WTC11 (cell line): ENCODE results near the gene NUP214. TPM values are rescaled to one million over a fixed set of nuclear protein-coding genes. Genes with fewer than 3 reads are reported as not detected.
"Not testable (repeated sequence)": the region's sequence is repeated elsewhere in the genome, so short reads cannot be mapped to it uniquely, and the experiment has no call there.

Experiments
- ATAC-seq: fragments of 200-7000 bp; cut with Tn5 transposase; 2 replicates; pipeline ENCODE4 v1.10.0; 2021; ENCODE audit warnings: mild to moderate bottlenecking, moderate library complexity
- CTCF ChIA-PET: fragments of 300-600 bp; sonication (Branson Sonifier 250); formaldehyde crosslinking; loops from one replicate; lab custom pipeline; 2021; ENCODE audit warnings: antibody characterized with exemption; lab: Charles Lee
- POLR2A ChIA-PET: fragments of 350-600 bp; sonication (Branson Sonifier 250); formaldehyde crosslinking; loops from one replicate; lab custom pipeline; 2021; ENCODE audit warnings: antibody characterized with exemption; lab: Charles Lee
- DNase-seq: peaks from one replicate; pipeline ENCODE4 v3.0.0; 2021; ENCODE audit warnings: low spot score
- H3K27ac Mint-ChIP-seq: 2 replicates; pipeline ENCODE4 v1.8.0; 2021; ENCODE audit warnings: mixed read lengths
- H3K27me3 Mint-ChIP-seq: 2 replicates; pipeline ENCODE4 v1.8.0; 2021; ENCODE audit warnings: low read depth, mild to moderate bottlenecking, moderate library complexity, mixed read lengths
- H3K36me3 Mint-ChIP-seq: 2 replicates; pipeline ENCODE4 v1.8.0; 2021; ENCODE audit warnings: mixed read lengths
- H3K4me1 Mint-ChIP-seq: 2 replicates; pipeline ENCODE4 v1.8.0; 2022; ENCODE audit warnings: mixed read lengths
- H3K4me3 Mint-ChIP-seq: 2 replicates; pipeline ENCODE4 v1.8.0; 2021; ENCODE audit warnings: mild to moderate bottlenecking, moderate library complexity, mixed read lengths
- H3K9me3 Mint-ChIP-seq: 2 replicates; pipeline ENCODE4 v1.8.0; 2021; ENCODE audit warnings: mixed read lengths
- ATF2 ChIP-seq: sonication (generic); formaldehyde crosslinking; IDR thresholded peaks from 2 replicates; pipeline ENCODE4 v1.8.1; 2022; ENCODE audit warnings: low read depth, missing genetic modification reagents, borderline replicate concordance
- ATF3 ChIP-seq: sonication (generic); formaldehyde crosslinking; conservative IDR thresholded peaks from 2 replicates; pipeline ENCODE4 v1.8.1; 2022; ENCODE audit warnings: mild to moderate bottlenecking, missing genetic modification reagents
- CREB1 ChIP-seq: sonication (generic); formaldehyde crosslinking; IDR thresholded peaks from 2 replicates; pipeline ENCODE4 v1.8.0; 2023; ENCODE audit warnings: mild to moderate bottlenecking, missing genetic modification reagents
- E2F1 ChIP-seq: sonication (generic); formaldehyde crosslinking; IDR thresholded peaks from 2 replicates; pipeline ENCODE4 v1.8.0; 2022; ENCODE audit warnings: mild to moderate bottlenecking, missing genetic modification reagents
- ELF4 ChIP-seq: sonication (generic); formaldehyde crosslinking; IDR thresholded peaks from 2 replicates; pipeline ENCODE4 v1.8.1; 2022; ENCODE audit warnings: low read depth, mild to moderate bottlenecking, moderate library complexity, missing genetic modification reagents
- FOXP1 ChIP-seq: sonication (generic); formaldehyde crosslinking; IDR thresholded peaks from 2 replicates; pipeline ENCODE4 v1.8.0; 2022; ENCODE audit warnings: missing genetic modification reagents, mild to moderate bottlenecking, moderate library complexity, borderline replicate concordance
- JAZF1 ChIP-seq: fragments of 250-450 bp; sonication (Bioruptor Pico); IDR thresholded peaks from 2 replicates; pipeline ENCODE4 v1.9.0; 2021; ENCODE audit warnings: moderate library complexity, mild to moderate bottlenecking, inconsistent platforms
- MAX ChIP-seq: sonication (generic); formaldehyde crosslinking; IDR thresholded peaks from 2 replicates; pipeline ENCODE4 v1.8.0; 2022; ENCODE audit warnings: mild to moderate bottlenecking, missing genetic modification reagents
- PREB ChIP-seq: sonication (generic); formaldehyde crosslinking; IDR thresholded peaks from 2 replicates; pipeline ENCODE4 v1.8.1; 2022; ENCODE audit warnings: mild to moderate bottlenecking, missing genetic modification reagents, moderate library complexity, borderline replicate concordance
- SOX15 ChIP-seq: fragments of 250-450 bp; sonication (Bioruptor Pico); IDR thresholded peaks from 2 replicates; pipeline ENCODE4 v1.9.0; 2021; ENCODE audit warnings: mild to moderate bottlenecking
- TCF7 ChIP-seq: sonication (generic); formaldehyde crosslinking; IDR thresholded peaks from 2 replicates; pipeline ENCODE4 v1.8.0; 2022; ENCODE audit warnings: mild to moderate bottlenecking, low read depth, missing genetic modification reagents, moderate library complexity
- USF2 ChIP-seq: sonication (generic); formaldehyde crosslinking; IDR thresholded peaks from 2 replicates; pipeline ENCODE4 v1.8.1; 2023; ENCODE audit warnings: mild to moderate bottlenecking, missing genetic modification reagents, moderate library complexity
- ZBTB21 ChIP-seq: sonication (generic); formaldehyde crosslinking; IDR thresholded peaks from 2 replicates; pipeline ENCODE4 v1.8.1; 2023; ENCODE audit warnings: mild to moderate bottlenecking, missing genetic modification reagents, borderline replicate concordance
- ZNF121 ChIP-seq: sonication (generic); formaldehyde crosslinking; IDR thresholded peaks from 2 replicates; pipeline ENCODE4 v1.8.0; 2023; ENCODE audit warnings: missing genetic modification reagents
- ZNF317 ChIP-seq: sonication (generic); formaldehyde crosslinking; IDR thresholded peaks from 2 replicates; pipeline ENCODE4 v1.8.1; 2023; ENCODE audit warnings: low read depth, mild to moderate bottlenecking, moderate library complexity, missing genetic modification reagents, borderline replicate concordance
- ZNF671 ChIP-seq: fragments of 250-450 bp; sonication (Bioruptor Pico); IDR thresholded peaks from 2 replicates; pipeline ENCODE4 v1.8.0; 2021; ENCODE audit warnings: mild to moderate bottlenecking
- total RNA-seq: library from RNA; stranded (reverse); gene quantifications from 3 replicates; pipeline ENCODE4 v1.2.3, GENCODE V29; 2021

Gene NUP214
- total RNA-seq, 1 experiment from 2014 or later: 41.8 TPM

GRCh38 chr9:131239161-131239975 lies 114.0 kb downstream of the NUP214 start:
- H3K4me3 Mint-ChIP-seq: no peak overlapping the region
- POLR2A ChIA-PET: no interaction called here
- H3K4me1 Mint-ChIP-seq: peaks cover 21% of the 10 kb centered on the region
- no peaks in the 10 kb centered on the region for H3K27me3 Mint-ChIP-seq
- H3K27ac Mint-ChIP-seq: no peak overlapping the region
- peaks cover 5% of the 10 kb centered on the region for H3K36me3 Mint-ChIP-seq
- H3K9me3 Mint-ChIP-seq: peaks cover 9% of the 10 kb centered on the region
- TF ChIP-seq ZNF121: no peak
- TF ChIP-seq E2F1 (CRISPR knock-in tag): no peak
- no peak for TF ChIP-seq TCF7
- CTCF ChIA-PET: interaction anchor here (1.7 to 2.4 kb wide), 2 partner anchors 51 to 97 kb away, joined by 4 to 20 read pairs; partner anchors contain the start of gene PLPP7
- DNase-seq: no peak
- ATAC-seq: no peak

GRCh38 chr9:131240047-131240921 lies 114.9 kb downstream of the NUP214 start:
- no peak overlapping the region for H3K4me3 Mint-ChIP-seq
- H3K27me3 Mint-ChIP-seq: no peaks in the 10 kb centered on the region
- peaks cover 21% of the 10 kb centered on the region for H3K4me1 Mint-ChIP-seq
- DNase-seq (no peak), ATAC-seq (no peak)
- no peak overlapping the region for H3K27ac Mint-ChIP-seq
- ChIA-PET CTCF (no interaction called here), POLR2A (no interaction called here)
- H3K36me3 Mint-ChIP-seq: peaks cover 5% of the 10 kb centered on the region
- peaks cover 17% of the 10 kb centered on the region for H3K9me3 Mint-ChIP-seq
- no peak for TF ChIP-seq CREB1 (CRISPR knock-in tag)
- TF ChIP-seq ATF2 (CRISPR knock-in tag): no peak
- no peak for TF ChIP-seq ELF4 (CRISPR knock-in tag)
- TF ChIP-seq ZNF317: no peak
- TF ChIP-seq MAX (CRISPR knock-in tag): no peak
- TF ChIP-seq SOX15 (CRISPR knock-in tag): no peak
- TF ChIP-seq ATF3: no peak
- TF ChIP-seq ZNF671 (CRISPR knock-in tag): no peak

- DNase-seq, H3K27me3 Mint-ChIP-seq, CTCF ChIA-PET, ATAC-seq, H3K4me3 Mint-ChIP-seq, H3K36me3 Mint-ChIP-seq, H3K4me1 Mint-ChIP-seq, H3K27ac Mint-ChIP-seq: not testable (repeated sequence)
- POLR2A ChIA-PET: interaction anchor here (0.7 kb wide), 1 partner anchor 111 kb away, joined by 9 read pairs; no protein-coding TSS in a partner anchor
- H3K9me3 Mint-ChIP-seq: peaks cover 20% of the 10 kb centered on the region
Observed at GRCh38 chr9:131244331-131244730, 118.9 kb downstream of the NUP214 start.

GRCh38 chr9:131246618-131247017 lies 121.2 kb downstream of the NUP214 start:
- CTCF ChIA-PET: no interaction called here
- no peak overlapping the region for H3K4me3 Mint-ChIP-seq

More at GRCh38 chr9:131246618-131247017, 121.2 kb downstream of the NUP214 start:
- no peak for DNase-seq
- POLR2A ChIA-PET: no interaction called here
- H3K27me3 Mint-ChIP-seq: no peaks in the 10 kb centered on the region
- no peaks in the 10 kb centered on the region for H3K4me1 Mint-ChIP-seq
- TF ChIP-seq USF2 (CRISPR knock-in tag) (no peak), FOXP1 (CRISPR knock-in tag) (no peak), PREB (CRISPR knock-in tag) (no peak), ZBTB21 (CRISPR knock-in tag) (no peak), ATF3 (no peak), JAZF1 (CRISPR knock-in tag) (no peak)
- no peak overlapping the region for H3K27ac Mint-ChIP-seq
- peaks cover 20% of the 10 kb centered on the region for H3K9me3 Mint-ChIP-seq
- ATAC-seq: no peak
- peaks cover 5% of the 10 kb centered on the region for H3K36me3 Mint-ChIP-seq
